Stimulated activated CD4-positive, alpha-beta T cell treated with anti-CD3 and anti-CD28 coated beads, Interleukin-1b, Interleukin-23, amount 100 ng/mL, for 1 hour (primary cell): Measurements from ENCODE around the gene PDF.

Experiments used
- DNase-seq, 2 donors: peaks; one replicate each; pipeline ENCODE4 v3.0.0-alpha.2; 2020; ENCODE audit warnings: low read depth in 2 of 2

Gene PDF

DNA sequence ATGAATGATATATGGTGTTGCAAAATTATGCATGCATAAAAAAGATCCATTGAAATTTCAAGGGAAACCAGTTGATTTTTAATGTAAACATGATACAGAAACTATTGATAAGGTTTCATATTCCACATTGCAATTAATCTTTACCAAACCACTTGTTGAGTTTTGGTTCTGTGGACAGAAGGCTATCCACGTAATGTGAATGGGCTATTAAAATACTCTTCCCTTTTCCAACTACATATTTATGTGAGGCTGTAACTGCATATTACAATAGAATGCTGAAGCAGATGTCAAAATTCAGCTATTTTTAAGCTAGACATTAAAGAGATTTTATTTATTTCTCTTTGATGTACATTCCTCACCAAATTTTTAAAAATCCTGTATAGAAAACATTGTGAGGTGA is 53.0 kb downstream of the PDF start:
- DNase-seq, result no peak
